Measurements from ENCODE around the gene GBA3. TPM values are rescaled to one million over a fixed set of nuclear protein-coding genes. Genes with fewer than 3 reads are reported as not detected.

The GBA3 gene
- total and polyA plus RNA-seq, 7 experiments from 2014 or later, result not detected

GRCh38 chr4:22814906-22815305 is 122.2 kb downstream of the GBA3 start:
- H3K36me3 Mint-ChIP-seq, result peaks cover 0 to 4% (median 0%) of the 10 kb centered on the region in 5 donors
- H3K27ac Mint-ChIP-seq, result no peak overlapping the region
- no peaks in the 10 kb centered on the region for H3K36me3 ChIP-seq (ENCODE audit: control insufficient read depth in 2 of 3, insufficient read depth in 3 of 3, low read length in 3 of 3)
- H3K9me3 Mint-ChIP-seq, result peaks cover 0 to 5% (median 3%) of the 10 kb centered on the region in 11 donors
- ChIA-PET POLR2A (no interaction called here), CTCF (no interaction called here)
- no peaks in the 10 kb centered on the region for H3K4me1 ChIP-seq (ENCODE audit: control insufficient read depth in 2 of 2, insufficient read depth in 2 of 2, low read length in 2 of 2)
- no peaks in the 10 kb centered on the region for H3K4me1 Mint-ChIP-seq
- H3K27ac ChIP-seq (ENCODE audit: low read depth, low read length), result no peak overlapping the region
- no peaks in the 10 kb centered on the region for H3K27me3 ChIP-seq (ENCODE audit: control insufficient read depth in 2 of 2, insufficient read depth in 2 of 2, low read length in 2 of 2)
- ATAC-seq (no peak), DNase-seq (no peak)
- no peak overlapping the region for H3K4me3 Mint-ChIP-seq
- H3K9me3 ChIP-seq (ENCODE audit: control insufficient read depth in 2 of 3, low read length in 3 of 3), result no peaks in the 10 kb centered on the region
- intact Hi-C loops (cut with micrococcal nuclease), result no loop called here
- no peak overlapping the region for H3K4me3 ChIP-seq (ENCODE audit: low read length)
- H3K27me3 Mint-ChIP-seq, result peaks cover 0 to 5% (median 0%) of the 10 kb centered on the region in 5 donors

GRCh38 chr4:22824091-22824490 is 131.4 kb downstream of the GBA3 start:
- intact Hi-C loops (cut with micrococcal nuclease), result no loop called here
- POLR2A ChIA-PET, result interaction anchor here (0.7 kb wide), 1 partner anchor 11 kb away, joined by 3 read pairs; no protein-coding TSS in a partner anchor

GRCh38 chr4:22842360-22843018 is 149.8 kb downstream of the GBA3 start:
- H3K4me3 ChIP-seq (ENCODE audit: low read length), result no peak overlapping the region
- H3K27ac ChIP-seq (ENCODE audit: low read depth, low read length), result no peak overlapping the region
- no peak for ATAC-seq
- Mint-ChIP-seq H3K27ac (no peak overlapping the region), H3K36me3 (no peaks in the 10 kb centered on the region), H3K4me3 (no peak overlapping the region), H3K4me1 (no peaks in the 10 kb centered on the region), H3K27me3 (no peaks in the 10 kb centered on the region), H3K9me3 (peaks cover 0 to 5% (median 0%) of the 10 kb centered on the region in 11 donors)
- CTCF ChIA-PET, result no interaction called here
- no peaks in the 10 kb centered on the region for H3K36me3 ChIP-seq (ENCODE audit: control insufficient read depth in 2 of 3, insufficient read depth in 3 of 3, low read length in 3 of 3)
- intact Hi-C loops (cut with micrococcal nuclease), result no loop called here
- POLR2A ChIA-PET, result no interaction called here
- H3K9me3 ChIP-seq (ENCODE audit: control insufficient read depth in 2 of 3, low read length in 3 of 3), result no peaks in the 10 kb centered on the region
- H3K27me3 ChIP-seq (ENCODE audit: control insufficient read depth in 2 of 2, insufficient read depth in 2 of 2, low read length in 2 of 2), result no peaks in the 10 kb centered on the region
- DNase-seq, result no peak
- no peaks in the 10 kb centered on the region for H3K4me1 ChIP-seq (ENCODE audit: control insufficient read depth in 2 of 2, insufficient read depth in 2 of 2, low read length in 2 of 2)

More at GRCh38 chr4:22824091-22824490, 131.4 kb downstream of the GBA3 start:
- Mint-ChIP-seq H3K27ac (no peak overlapping the region), H3K36me3 (peaks cover 0 to 2% (median 0%) of the 10 kb centered on the region in 5 donors), H3K27me3 (peaks cover 0 to 7% (median 0%) of the 10 kb centered on the region in 5 donors), H3K9me3 (peaks cover 0 to 4% (median 0%) of the 10 kb centered on the region in 11 donors), H3K4me1 (no peaks in the 10 kb centered on the region), H3K4me3 (no peak overlapping the region)
- no peaks in the 10 kb centered on the region for H3K4me1 ChIP-seq (ENCODE audit: control insufficient read depth in 2 of 2, insufficient read depth in 2 of 2, low read length in 2 of 2)
- H3K27me3 ChIP-seq (ENCODE audit: control insufficient read depth in 2 of 2, insufficient read depth in 2 of 2, low read length in 2 of 2), result no peaks in the 10 kb centered on the region
- H3K27ac ChIP-seq (ENCODE audit: low read depth, low read length), result no peak overlapping the region
- no peaks in the 10 kb centered on the region for H3K9me3 ChIP-seq (ENCODE audit: control insufficient read depth in 2 of 3, low read length in 3 of 3)
- ATAC-seq, result no peak
- H3K36me3 ChIP-seq (ENCODE audit: control insufficient read depth in 2 of 3, insufficient read depth in 3 of 3, low read length in 3 of 3), result no peaks in the 10 kb centered on the region
- no peak for DNase-seq
- no peak overlapping the region for H3K4me3 ChIP-seq (ENCODE audit: low read length)
- CTCF ChIA-PET, result no interaction called here

- intact Hi-C loops (cut with micrococcal nuclease), result no loop called here
- Mint-ChIP-seq H3K27ac (no peak overlapping the region), H3K4me3 (no peak overlapping the region), H3K36me3 (no peaks in the 10 kb centered on the region), H3K9me3 (peaks cover 0 to 5% (median 0%) of the 10 kb centered on the region in 11 donors), H3K27me3 (peaks cover 0 to 14% (median 3%) of the 10 kb centered on the region in 5 donors), H3K4me1 (peaks cover 0 to 4% (median 0%) of the 10 kb centered on the region in 7 donors)
- Histone ChIP-seq H3K9me3 (ENCODE audit: control insufficient read depth in 2 of 3, low read length in 3 of 3) (no peaks in the 10 kb centered on the region), H3K36me3 (ENCODE audit: control insufficient read depth in 2 of 3, insufficient read depth in 3 of 3, low read length in 3 of 3) (no peaks in the 10 kb centered on the region), H3K4me3 (ENCODE audit: low read length) (no peak overlapping the region), H3K27ac (ENCODE audit: low read depth, low read length) (no peak overlapping the region), H3K27me3 (ENCODE audit: control insufficient read depth in 2 of 2, insufficient read depth in 2 of 2, low read length in 2 of 2) (no peaks in the 10 kb centered on the region), H3K4me1 (ENCODE audit: control insufficient read depth in 2 of 2, insufficient read depth in 2 of 2, low read length in 2 of 2) (no peaks in the 10 kb centered on the region)
- ChIA-PET CTCF (no interaction called here), POLR2A (no interaction called here)
- ATAC-seq (no peak), DNase-seq (no peak)
Measured at GRCh38 chr4:22848332-22848731, 155.6 kb downstream of the GBA3 start.

- H3K36me3 Mint-ChIP-seq, result no peaks in the 10 kb centered on the region
- no peak for DNase-seq
- ChIA-PET CTCF (no interaction called here), POLR2A (no interaction called here)
- Histone ChIP-seq H3K27ac (ENCODE audit: low read depth, low read length) (no peak overlapping the region), H3K9me3 (ENCODE audit: control insufficient read depth in 2 of 3, low read length in 3 of 3) (no peaks in the 10 kb centered on the region), H3K4me3 (ENCODE audit: low read length) (no peak overlapping the region), H3K4me1 (ENCODE audit: control insufficient read depth in 2 of 2, insufficient read depth in 2 of 2, low read length in 2 of 2) (no peaks in the 10 kb centered on the region), H3K36me3 (ENCODE audit: control insufficient read depth in 2 of 3, insufficient read depth in 3 of 3, low read length in 3 of 3) (no peaks in the 10 kb centered on the region), H3K27me3 (ENCODE audit: control insufficient read depth in 2 of 2, insufficient read depth in 2 of 2, low read length in 2 of 2) (no peaks in the 10 kb centered on the region)
- intact Hi-C loops (cut with micrococcal nuclease), result no loop called here
- H3K4me1 Mint-ChIP-seq, result peaks cover 0 to 4% (median 0%) of the 10 kb centered on the region in 7 donors
- peaks cover 0 to 18% (median 5%) of the 10 kb centered on the region in 5 donors for H3K27me3 Mint-ChIP-seq
- no peak overlapping the region for H3K4me3 Mint-ChIP-seq
- no peak for ATAC-seq
- H3K27ac Mint-ChIP-seq, result no peak overlapping the region
- H3K9me3 Mint-ChIP-seq, result peaks cover 0 to 5% (median 0%) of the 10 kb centered on the region in 11 donors
Measured at GRCh38 chr4:22850055-22850454, 157.3 kb downstream of the GBA3 start.

GRCh38 chr4:22850630-22851029 is 157.9 kb downstream of the GBA3 start:
- no peak overlapping the region for H3K4me3 Mint-ChIP-seq
- H3K27me3 Mint-ChIP-seq, result peaks cover 0 to 19% (median 5%) of the 10 kb centered on the region in 5 donors
- H3K4me1 ChIP-seq (ENCODE audit: control insufficient read depth in 2 of 2, insufficient read depth in 2 of 2, low read length in 2 of 2), result no peaks in the 10 kb centered on the region
- H3K36me3 Mint-ChIP-seq, result no peaks in the 10 kb centered on the region
- H3K27me3 ChIP-seq (ENCODE audit: control insufficient read depth in 2 of 2, insufficient read depth in 2 of 2, low read length in 2 of 2), result no peaks in the 10 kb centered on the region
- no peak for ATAC-seq
- H3K27ac Mint-ChIP-seq, result no peak overlapping the region
- ChIA-PET CTCF (no interaction called here), POLR2A (interaction anchor here (0.6 kb wide), 1 partner anchor 65 kb away, joined by 3 read pairs; no protein-coding TSS in a partner anchor)
- H3K9me3 ChIP-seq (ENCODE audit: control insufficient read depth in 2 of 3, low read length in 3 of 3), result no peaks in the 10 kb centered on the region
- peaks cover 0 to 5% (median 0%) of the 10 kb centered on the region in 11 donors for H3K9me3 Mint-ChIP-seq
- no peak overlapping the region for H3K27ac ChIP-seq (ENCODE audit: low read depth, low read length)
- H3K36me3 ChIP-seq (ENCODE audit: control insufficient read depth in 2 of 3, insufficient read depth in 3 of 3, low read length in 3 of 3), result no peaks in the 10 kb centered on the region
- peaks cover 0 to 4% (median 0%) of the 10 kb centered on the region in 7 donors for H3K4me1 Mint-ChIP-seq
- intact Hi-C loops (cut with micrococcal nuclease), result no loop called here
- DNase-seq, result no peak
- no peak overlapping the region for H3K4me3 ChIP-seq (ENCODE audit: low read length)

- no peak overlapping the region for H3K27ac Mint-ChIP-seq
- H3K4me1 Mint-ChIP-seq, result no peaks in the 10 kb centered on the region
- no peaks in the 10 kb centered on the region for H3K4me1 ChIP-seq (ENCODE audit: control insufficient read depth in 2 of 2, insufficient read depth in 2 of 2, low read length in 2 of 2)
- ATAC-seq, result no peak
- no peak overlapping the region for H3K4me3 Mint-ChIP-seq
- intact Hi-C loops (cut with micrococcal nuclease), result no loop called here
- H3K4me3 ChIP-seq (ENCODE audit: low read length), result no peak overlapping the region
- no peaks in the 10 kb centered on the region for H3K9me3 ChIP-seq (ENCODE audit: control insufficient read depth in 2 of 3, low read length in 3 of 3)
- H3K27me3 ChIP-seq (ENCODE audit: control insufficient read depth in 2 of 2, insufficient read depth in 2 of 2, low read length in 2 of 2), result no peaks in the 10 kb centered on the region
- H3K9me3 Mint-ChIP-seq, result peaks cover 0 to 7% (median 0%) of the 10 kb centered on the region in 11 donors
- H3K36me3 Mint-ChIP-seq, result no peaks in the 10 kb centered on the region
- ChIA-PET POLR2A (no interaction called here), CTCF (no interaction called here)
- H3K27ac ChIP-seq (ENCODE audit: low read depth, low read length), result no peak overlapping the region
- peaks cover 0 to 12% (median 11%) of the 10 kb centered on the region in 5 donors for H3K27me3 Mint-ChIP-seq
- no peaks in the 10 kb centered on the region for H3K36me3 ChIP-seq (ENCODE audit: control insufficient read depth in 2 of 3, insufficient read depth in 3 of 3, low read length in 3 of 3)
- no peak for DNase-seq
Measured at GRCh38 chr4:22857411-22857810, 164.7 kb downstream of the GBA3 start.
